Left renal pelvis (tissue), 4 donors: ENCODE measurements around the gene EPHA2. TPM values are rescaled to one million over a fixed set of nuclear protein-coding genes. Genes with fewer than 3 reads are reported as not detected.

Source experiments
- DNase-seq, 4 donors: peaks; one replicate each; pipeline ENCODE4 v3.0.0-alpha.2; 2013; ENCODE audit warnings: low read depth in 4 of 4, low spot score in 3 of 4
- polyA plus RNA-seq, 4 donors: library from polyadenylated mRNA; unstranded; fragments of 120-200 nt; gene quantifications; one replicate each; pipeline ENCODE4 v1.2.1, GENCODE V29; 2013; ENCODE audit not compliant: insufficient read length in 4 of 4

EPHA2 gene
- polyA plus RNA-seq, 4 donors = 5.7 to 23.4 (median 16.2) TPM

DNA sequence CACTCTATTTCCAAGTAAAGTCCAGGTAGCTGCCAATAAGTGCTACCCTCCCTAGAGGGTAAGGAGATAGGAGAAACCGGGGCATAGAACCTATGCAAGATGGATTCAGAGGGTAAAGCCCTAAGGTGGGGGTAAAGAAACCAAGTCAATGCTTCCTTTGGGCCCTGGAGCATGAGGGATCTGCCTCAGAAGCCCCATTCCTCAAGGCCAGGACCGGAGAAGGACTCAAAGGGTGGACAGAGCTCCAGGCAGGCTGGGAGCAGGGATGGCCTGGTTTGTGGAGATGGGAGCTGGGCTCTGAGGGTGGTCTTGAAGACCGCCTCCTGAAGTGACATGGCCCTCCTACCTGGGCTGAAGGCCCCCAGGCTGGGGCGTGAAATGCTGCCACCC is 3.9 kb downstream of the EPHA2 start:
- DNase-seq = no peak

DNA sequence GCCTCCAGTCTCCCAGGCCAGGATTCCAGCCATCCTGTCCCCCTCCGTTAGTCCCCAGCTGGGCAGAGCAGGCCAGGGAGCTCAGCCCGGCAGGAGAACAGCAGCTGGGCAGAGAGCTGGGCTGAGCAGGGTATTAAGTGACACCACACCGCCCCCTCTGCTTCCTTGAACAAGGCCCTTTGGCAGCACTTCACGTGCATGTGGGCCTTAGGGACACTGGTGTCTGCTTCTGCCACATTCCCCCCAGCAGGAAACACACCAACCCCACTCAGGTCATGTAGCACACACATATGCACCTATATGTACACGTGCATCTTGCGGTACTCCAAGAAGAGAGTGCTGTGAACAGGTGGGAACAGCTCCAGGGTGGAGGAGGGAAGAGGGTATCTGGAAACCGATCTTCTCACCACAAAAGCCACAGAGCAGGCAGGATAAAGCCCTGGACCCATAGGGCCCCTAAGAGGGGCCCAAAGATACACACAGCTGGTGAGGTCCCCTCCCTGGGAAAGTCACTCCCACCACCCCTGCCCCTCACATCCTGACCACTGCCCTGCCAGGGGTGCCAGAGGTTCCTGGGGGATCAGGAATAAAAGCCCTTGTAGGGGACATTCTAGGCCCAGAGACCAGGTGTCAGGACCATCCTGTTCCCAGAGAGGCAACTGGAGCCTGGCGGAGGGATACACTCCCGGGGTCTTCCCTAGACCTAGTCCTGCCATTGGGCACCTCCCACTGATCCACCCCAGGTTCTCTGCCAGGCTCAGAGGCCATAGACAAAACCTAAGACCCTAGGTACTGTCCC is 4.5 kb downstream of the EPHA2 start:
- DNase-seq = no peak

DNA sequence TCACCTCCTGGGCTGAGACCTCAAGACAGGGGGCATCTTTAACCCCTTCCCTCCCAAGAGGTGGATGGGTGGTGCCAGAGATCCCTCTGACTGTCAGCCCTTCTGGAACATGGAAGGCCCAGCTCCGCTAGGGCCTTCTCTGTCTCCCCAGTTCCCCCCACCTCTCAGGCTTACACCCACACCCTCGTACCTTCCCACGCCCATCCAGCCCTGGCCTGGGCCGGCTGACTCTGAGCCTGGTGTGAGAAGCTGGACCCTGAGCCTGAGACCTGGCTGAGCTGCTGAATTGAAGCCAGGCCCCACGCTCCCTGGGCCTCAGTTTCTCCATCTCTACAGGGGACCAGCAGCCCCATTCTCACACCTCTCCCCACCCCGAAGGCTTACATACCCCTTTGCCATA is 5.4 kb downstream of the EPHA2 start:
- no peak for DNase-seq

DNA sequence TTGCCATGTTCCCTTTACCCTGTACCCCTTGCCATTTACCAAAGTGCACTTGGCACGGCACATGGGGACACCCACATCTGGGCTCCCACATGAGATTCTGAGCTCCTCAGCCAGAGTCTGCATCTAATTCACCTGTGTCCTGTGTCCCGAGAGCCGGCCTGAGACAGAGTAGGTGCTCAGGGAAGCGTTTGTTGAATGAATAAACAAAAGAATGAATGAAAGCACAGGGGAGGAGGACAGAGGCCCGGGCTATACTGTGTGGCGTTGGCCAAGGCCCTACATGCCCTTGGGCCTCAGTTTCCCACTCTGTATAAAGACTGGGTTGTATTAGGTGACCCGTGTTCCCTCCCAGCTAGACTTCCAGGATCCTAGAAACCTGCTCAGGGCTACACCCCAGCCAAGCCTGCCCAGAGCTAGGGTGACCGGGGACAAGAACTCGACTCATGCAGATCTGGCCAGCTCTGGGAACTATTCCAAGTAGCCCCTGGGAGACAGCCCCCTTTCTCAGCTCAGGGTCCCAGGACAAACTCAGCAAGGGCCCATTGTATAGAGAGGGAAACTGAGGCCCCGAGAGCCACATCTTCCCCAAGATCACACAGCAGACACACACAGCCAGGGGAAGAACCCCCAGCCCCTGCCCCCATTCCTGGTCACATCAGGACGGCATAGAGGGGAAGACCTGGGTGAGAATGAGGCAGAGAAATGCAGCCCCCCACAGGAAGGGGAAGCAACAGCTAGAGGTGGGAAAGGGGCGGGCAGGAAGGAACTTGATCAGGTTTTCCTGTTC is 6.0 kb downstream of the EPHA2 start:
- DNase-seq = no peak

DNA sequence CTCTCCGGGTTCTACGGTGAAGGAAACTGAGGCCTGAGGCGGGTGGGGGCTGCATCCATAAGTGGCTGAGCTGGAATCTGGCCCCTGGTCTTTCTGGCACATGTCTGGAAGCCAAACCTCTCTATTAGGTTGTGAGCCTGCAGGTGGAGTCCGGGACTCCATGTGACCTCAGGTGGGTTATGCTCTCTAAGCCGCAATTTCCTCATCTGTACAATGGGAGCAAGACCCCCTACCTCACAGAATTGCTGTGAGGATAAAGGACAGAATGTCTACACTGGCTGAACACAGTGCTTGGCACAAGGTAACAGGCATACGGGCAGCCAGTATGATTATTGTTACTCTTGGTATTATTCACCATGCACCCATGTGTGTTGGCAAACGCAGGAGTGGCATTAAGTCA is 6.7 kb downstream of the EPHA2 start:
- no peak for DNase-seq

- DNase-seq = no peak
Measured at GRCh38 chr1:16148329-16149092, 7.4 kb downstream of the EPHA2 start.

- DNase-seq = no peak
Measured at GRCh38 chr1:16147156-16147926, 8.5 kb downstream of the EPHA2 start.

DNA sequence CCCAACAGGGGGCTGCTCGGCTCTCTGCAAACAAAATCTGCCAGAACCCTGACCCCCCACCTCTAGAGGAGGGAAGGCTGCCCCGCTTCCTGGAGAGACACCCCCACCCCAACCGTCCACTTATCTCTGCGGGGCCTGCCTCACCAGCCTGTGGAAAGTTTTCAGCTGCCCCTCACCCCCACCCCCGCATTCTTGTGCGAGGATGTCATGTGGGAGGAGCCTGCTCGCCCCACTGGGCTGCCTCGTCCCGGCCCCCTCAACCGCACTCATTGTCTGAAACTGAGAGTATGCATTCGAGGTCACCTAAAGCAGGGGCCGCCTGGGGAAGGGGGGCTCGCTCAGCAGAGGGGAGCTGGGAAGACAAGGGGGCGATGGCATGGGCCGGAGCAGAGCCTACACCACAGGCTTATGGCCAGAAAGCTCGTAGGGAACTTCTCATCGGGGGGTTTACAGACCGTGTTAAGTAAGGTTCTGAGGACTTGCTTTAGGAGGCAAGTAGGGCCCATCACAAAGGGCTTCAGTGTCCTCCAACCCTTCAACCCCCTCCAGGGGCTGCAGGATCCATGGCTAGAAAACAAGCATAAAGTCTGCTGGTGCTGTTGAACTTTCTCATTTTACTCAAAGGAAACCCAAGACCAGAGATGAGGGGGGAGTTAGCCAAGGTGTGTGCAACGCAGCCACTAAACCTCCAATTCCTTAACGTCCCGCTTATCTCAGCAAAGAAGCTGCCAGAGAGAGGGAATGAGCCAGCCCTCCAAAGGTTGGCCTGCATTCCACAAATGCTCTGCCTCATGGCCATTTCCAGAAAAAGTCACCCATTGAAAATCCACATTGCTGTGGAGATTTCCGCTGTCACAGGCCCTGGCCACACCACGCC is 9.4 kb downstream of the EPHA2 start:
- DNase-seq = peak in 3 of 4 donors; percentile 78 to 91 (median 84)

- DNase-seq = no peak
Measured at GRCh38 chr1:16145662-16146278, 10.1 kb downstream of the EPHA2 start.

DNA sequence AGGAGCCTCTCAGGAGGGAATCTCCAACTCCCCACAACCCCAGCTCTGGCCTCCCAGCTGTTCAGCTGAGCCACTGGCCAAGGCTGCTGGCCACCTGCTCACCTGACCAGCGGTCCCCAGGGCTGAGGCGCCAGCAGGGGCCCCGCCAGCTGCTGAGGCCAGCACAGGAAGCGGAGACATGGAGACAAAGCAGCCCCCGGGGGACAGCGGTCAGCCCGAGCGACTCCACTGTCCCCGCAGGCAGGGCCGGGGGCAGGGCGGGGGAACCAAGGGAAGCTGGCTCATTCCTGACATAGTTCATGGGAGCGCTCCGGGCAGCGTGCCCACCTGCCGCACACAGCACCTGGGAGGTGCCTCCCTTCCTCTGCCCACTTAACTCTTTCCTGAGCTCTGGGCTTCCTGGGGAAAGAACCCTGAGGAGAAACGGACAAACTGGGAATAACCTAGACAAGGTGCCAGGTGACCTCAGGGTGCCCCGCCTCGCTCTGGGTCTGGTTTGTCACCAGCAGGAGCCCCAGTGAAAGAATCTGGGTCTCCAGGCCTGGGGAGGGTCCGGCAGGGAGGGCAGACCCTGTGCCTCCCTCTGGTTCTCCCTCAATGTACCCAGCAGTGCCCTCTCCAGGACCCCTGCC is 10.7 kb downstream of the EPHA2 start:
- DNase-seq = no peak

- DNase-seq = no peak
Measured at GRCh38 chr1:16144325-16145029, 11.4 kb downstream of the EPHA2 start.

- DNase-seq = no peak
Measured at GRCh38 chr1:16143566-16144324, 12.1 kb downstream of the EPHA2 start.

DNA sequence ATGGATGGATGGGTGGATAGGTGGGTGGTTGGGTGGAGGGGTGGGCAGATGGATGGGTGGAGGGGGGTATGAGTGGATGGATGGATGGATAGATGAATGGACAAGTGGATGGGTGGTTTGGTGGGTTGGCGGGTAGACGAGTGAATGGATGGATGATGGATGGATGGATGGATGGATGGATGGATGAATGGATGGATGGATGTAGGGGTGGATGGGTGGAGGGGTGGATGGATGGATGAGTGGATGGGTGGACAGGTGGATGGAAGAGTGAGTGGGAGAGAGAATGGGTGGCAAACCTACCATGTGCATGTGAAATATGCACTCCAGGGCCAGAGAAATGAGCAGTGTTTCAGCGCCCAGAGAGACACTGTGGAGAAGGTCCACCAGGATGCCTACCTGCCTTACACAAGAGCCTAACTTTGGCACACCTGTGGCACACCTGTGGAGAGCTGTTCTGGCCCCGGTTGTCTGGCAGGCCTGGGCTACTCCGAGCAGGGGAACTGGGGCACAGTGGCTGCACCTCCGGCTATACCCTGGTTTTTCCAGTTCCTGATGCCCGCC is 12.8 kb downstream of the EPHA2 start:
- no peak for DNase-seq

- DNase-seq = no peak
Measured at GRCh38 chr1:16142383-16142995, 13.4 kb downstream of the EPHA2 start.

DNA sequence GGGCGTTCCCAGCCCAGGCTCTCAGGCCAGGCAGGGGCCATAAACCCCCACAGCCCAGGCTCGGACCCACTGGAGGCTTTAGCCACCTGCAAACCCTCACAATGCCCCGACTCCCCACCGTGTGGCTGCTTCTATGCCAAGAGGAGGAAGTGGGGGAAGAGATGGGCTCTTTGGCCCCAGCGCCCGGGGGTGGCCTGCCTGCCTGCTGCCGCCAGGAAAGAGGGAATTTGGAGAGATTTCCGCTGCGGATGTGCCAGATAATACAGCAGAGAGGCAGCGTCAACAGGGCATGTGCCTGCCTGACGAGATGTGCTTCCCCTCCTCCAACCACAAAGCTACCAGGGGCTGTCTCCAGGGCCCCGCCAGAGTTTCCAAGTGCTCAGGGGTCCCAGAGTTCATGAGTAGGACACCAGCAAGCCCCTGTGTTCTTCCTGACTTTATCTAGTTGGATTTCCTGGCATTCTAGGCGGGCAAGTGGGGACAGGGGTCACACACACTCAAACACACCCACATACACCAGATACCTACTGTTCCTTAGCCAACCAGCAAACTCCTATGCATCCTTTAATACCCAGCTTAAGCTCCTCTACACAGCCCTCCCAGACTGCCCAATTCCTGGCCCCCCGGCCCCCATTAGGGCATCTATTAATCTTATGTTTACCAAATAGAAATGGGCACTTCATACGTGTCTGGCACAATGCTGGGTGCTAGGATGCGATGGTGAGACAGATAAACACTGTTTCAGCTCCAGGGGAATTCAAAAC is 14.1 kb downstream of the EPHA2 start:
- DNase-seq = no peak

DNA sequence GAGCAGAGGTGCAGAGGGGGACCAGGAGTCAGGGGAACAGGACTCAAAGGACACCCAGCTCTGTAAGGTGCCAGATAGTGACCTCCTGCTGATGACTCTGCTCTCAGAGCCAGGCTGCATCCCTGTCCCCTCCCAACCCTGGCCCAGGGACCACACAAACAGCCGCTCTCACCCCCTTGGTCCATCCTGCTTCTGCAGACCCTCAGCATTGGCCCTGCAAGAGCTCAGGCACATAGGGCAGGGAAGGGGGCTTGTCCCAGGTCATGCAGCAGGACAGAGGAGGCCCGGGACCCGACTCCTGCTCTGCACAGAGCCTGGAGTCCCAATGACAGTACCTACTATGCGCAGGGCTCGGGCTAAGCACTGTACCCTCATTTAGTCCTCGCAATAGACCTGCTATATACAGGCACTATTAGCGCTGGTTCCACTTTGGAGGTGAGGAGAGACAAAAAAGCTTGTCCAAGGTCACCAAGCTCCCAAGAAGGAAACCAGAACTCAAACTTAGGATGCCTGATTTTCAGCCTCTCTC is 15.7 kb downstream of the EPHA2 start:
- no peak for DNase-seq
